HTR-8/SVneo (cell line): Measurements from ENCODE around the gene KRT15.

Experiments used
- DNase-seq: peaks from one replicate; pipeline ENCODE4 v3.0.0; 2011; ENCODE audit warnings: low spot score, mixed read lengths; ENCODE audit not compliant: insufficient read length
- FAIRE-seq: peaks from 2 replicates; lab custom pipeline; 2011; peaks lifted over from hg19 to GRCh38; lab: Jason Lieb, UNC

The KRT15 gene

DNA sequence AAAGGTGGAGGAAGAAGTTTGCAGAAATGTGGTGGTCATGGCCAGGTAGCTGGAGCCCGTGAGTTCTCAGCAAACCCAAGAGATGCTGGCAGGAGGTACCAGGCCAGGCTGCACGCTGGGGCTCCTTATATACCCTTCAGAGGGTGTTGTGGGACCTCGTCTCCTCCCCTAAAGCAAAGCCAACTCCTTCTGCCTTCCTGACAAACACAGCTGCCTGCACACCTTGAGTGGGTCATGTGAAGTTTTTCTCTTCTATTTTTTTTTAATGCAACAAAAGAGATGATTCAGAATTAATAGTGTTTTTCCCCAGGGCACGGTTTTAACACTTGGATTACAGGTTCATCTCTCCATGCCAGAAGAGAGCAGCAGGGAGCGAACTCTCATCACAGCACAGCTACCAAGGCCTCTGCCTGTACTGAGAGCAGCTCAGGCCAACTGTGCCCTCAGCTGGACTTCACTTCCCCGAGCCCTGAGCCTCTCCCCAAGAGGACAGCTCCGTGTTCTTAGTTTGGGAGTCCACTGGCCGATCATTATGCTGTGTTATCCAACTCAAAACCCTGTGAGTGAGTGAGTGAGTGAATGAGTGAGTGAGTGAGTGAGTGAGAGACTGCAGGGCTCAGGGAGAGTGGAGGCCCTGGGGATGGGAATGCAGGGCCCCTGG, at the start of gene KRT15:
TSS of gene KRT15 (minus strand) at position 102 of the 661 bp plus-strand sequence. CDS start at position 39, 63 bp downstream.
- DNase-seq (no peak), FAIRE-seq (no peak)

DNA sequence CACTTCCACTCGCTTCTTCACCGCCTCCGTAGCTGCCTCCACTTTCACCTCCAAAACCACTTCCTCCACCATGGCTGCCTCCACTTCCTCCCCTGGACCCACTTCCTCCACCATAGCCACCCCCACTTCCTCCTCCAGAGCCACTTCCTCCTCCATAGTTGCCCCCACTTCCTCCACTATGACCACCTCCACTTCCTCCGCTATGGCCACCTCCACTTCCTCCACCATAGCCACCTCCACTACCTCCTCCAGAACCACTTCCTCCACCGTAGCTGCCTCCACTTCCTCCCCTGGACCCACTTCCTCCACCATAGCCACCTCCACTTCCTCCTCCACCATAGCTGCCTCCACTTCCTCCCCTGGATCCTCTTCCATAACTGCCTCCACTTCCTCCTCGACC, 48.6 kb upstream of the KRT15 start:
- FAIRE-seq, result peak; percentile 48
- DNase-seq, result no peak

DNA sequence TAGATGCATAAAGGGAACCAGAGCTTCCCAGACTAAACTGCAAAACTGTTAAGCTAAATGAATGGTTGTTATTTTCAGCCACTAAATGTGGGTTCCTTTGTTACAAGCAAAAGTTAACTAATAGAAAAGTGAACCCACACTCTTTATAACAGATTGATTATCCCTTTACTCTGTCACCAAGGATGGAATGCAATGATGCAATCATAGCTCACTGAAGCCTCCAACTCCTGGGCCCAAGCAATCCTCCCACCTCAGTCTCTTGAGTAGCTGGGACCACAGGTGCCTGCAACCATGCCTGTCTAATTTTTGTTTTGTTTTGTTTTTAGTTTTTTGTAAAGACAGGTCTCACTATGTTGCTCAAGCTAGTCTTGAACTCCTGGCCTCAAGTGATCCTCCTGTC, 46.6 kb upstream of the KRT15 start:
- DNase-seq (no peak), FAIRE-seq (no peak)

DNA sequence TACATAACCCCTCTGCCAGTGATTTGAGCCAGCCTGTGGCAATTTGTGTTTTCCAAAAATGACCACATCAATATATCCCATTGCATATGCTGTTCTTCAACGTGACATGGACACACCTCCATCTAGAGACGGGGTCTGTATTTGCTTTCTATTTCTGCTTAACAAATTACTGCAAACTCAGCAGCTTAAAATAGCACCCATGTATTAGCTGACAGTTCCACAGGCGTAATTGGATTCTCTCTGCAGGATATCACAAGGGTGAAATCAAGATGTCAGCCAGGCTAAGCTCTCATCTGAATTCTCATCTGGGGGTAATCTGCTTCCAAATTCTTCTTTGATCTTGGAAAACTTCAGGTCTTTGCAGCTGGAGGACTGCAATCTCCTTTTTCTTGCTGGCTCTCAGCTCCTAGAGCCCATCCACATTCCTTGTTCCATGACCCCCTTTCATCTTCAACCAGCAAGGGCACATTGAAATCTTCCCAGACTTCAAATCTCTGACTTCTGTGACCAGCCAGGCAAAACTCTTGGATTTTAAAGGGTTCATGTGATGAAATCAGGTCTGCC, 45.0 kb upstream of the KRT15 start:
- DNase-seq (no peak), FAIRE-seq (no peak)

DNA sequence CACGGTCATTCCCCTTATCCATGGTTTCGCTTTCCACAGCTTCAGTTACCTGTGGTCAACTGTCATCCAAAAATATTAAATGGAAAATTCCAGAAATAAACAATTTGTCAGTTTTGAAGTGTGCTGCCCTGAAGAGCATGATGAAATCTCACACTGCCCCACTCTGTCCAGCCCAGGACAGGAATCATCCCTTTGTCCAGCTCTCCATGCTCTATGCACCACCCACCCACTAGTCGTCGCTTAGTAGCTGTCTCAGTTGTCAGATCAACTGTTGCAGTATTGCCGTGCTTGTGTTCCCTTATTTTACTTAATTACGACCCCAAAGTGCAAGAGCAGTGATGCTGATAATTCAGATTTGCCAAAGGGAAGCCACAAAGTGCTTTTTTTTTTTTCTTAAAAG, 42.9 kb upstream of the KRT15 start:
- no peak for DNase-seq
- peak; percentile 13 for FAIRE-seq

DNA sequence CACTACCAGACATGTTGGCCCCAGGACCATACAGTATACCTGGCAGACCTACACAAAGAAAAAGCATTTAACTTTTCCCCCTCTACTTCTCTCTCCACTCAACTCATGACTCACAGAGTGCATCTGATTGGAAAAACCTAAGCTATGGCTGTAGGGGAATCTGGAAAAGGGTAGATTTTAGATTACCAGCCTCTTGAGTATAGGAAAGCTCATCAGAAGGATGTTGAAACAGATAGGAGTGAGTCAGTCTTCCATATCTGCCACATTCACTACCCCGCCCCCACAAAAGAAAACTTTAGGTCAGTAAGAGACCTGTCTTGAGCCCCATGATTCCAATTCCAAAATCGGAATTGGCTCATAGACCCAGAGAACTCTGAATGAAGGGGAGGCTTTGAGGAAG, 40.9 kb upstream of the KRT15 start:
- DNase-seq (no peak), FAIRE-seq (no peak)

DNA sequence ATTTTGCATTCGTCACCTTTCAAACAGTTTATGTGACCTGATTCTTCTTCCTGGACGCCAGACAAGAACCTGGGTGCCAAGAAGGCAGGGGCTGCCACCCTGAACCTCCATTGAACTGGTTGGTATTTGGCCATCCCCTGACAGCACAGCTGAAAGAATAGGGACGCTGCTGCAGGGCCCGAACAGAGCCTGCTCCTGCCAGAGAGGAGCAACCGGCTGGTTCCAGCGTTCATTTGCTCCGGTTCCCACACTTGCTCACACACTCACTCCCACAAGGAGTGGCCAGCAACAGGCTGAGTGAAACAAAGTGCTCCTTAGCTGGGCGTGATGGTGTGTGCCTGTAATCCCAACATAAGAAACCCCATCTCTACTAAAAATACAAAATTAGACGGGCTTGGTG, 38.2 kb upstream of the KRT15 start:
- no peak for FAIRE-seq

DNA sequence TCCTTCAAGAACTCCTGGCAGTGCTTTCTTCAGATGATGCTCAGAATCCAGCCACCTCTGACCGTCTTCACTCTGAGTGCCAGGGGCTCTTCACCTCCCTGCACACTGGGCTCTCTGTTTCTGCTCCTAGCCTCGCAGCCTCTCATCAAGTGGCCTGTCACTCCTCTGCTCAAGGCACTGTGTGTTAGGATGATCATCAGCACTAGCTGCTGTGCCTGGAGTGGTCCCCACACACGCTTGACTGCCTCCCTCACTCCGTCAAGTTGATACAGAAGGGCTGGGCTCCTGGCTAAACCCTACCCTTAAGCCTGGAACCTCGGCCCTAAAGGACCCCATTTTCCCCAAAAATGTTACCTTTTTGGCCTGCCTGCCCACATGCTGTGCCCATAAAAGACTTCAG, 37.6 kb upstream of the KRT15 start:
- peak; percentile 69 for FAIRE-seq
- DNase-seq, result no peak

More for the DNA sequence above, 38.2 kb upstream of the KRT15 start:
- no peak for DNase-seq

DNA sequence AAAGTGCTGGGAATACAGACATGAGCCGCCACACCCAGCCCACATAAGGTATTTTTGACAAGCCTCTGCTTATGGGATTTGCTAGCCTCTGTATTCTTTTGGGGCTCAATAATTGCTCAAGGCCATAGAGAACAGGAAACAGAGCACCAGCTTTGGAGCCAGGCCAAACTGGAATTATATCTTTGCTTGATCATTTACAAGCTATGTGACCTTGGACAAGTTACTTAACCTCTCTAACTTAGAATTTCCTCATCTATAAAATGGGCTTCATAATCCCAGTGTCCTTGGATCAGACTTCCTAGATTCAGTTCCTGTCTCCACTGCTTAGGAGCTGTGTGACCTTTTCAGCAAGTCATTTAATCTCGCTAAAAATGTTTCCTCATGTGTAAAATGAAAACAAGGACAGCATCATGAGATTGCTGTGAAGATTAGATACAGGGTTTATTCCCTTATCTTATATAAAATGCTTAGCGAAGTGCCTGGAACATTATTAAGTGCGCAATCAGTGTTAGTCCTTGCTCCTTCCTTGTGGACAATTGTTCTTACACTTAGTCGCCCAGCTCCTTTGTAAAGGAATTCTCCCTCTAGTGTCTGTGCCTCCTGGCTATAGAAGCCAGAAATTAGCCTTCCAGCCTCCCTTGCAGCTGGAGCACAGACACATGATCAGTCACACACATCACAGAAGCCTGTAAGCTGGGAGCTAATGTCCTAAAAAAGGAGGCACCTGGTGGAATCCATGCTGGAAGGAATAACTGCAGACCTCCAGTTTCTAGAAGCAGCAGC, 36.6 kb upstream of the KRT15 start:
- peak; percentile 26 for FAIRE-seq
- no peak for DNase-seq

DNA sequence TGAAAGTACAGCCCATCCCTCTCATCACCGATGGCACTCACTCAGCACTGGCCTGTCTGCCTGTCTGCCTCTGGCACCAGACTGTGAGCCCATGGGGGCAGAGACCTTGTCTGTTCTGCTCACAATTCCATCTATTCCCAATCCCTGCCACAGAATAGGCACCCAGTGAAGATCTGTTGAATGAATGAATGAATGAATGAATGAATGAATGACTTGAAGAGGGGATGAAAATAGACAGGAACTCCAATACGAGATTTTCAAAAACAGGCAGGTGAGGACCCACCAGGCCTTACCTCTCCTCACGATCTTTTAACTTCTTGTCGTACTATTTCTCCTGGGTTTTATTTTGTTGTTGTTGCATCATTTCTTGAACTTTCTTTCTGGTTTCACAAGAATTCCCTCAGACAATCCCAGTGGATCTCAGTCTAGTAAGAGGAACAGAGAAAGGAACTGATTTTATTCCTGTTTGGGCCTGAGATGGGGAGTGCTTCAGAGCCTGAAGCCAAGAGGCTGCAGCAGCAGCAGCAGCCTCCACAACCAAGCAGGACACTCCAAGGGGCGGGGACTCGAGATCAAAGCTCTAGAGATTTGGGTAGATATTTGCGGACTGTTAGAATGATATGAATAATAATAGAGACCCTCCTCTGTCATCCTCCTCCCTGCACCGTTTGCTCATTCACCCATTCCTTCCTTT, 35.4 kb upstream of the KRT15 start:
- DNase-seq, result no peak
- FAIRE-seq, result no peak

DNA sequence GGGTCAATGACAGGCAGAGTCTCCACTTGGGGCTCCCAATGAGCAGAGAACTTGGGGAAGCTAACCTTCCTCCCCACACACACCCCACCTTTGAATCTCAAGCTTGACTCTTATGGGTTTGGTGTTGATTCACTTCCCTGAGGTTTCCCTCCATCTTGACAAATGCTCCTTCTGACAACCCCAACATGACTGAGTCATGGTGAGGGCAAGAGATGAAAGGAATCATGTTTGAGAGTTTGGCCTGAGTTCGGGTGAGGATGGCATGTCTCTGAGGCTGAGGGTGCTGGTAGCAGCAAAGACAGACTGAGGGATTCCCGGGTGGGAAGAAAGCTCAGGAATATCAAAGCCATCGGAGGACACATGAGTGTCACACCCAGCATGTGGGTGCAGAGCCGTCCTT, 34.5 kb upstream of the KRT15 start:
- no peak for DNase-seq
- no peak for FAIRE-seq

DNA sequence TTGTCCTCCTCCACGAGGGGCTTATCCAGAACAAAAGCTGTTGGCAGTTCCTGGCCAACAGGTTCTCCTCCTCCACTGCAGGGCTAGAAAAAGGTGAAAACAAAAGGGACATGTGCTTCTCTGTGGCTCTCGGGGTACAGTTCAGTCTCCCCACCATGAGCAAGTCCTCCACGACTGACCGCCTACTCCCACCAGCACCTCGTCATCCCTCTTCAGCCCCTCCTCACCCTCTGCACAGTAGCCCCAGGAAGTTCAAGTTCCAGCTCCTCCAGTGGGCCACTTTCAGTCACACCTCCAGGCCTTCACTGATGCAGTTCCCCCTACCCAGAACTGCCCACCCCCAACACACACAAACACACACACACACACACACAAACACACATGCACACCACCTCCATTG, 33.8 kb upstream of the KRT15 start:
- FAIRE-seq (peak; percentile 79), DNase-seq (no peak)

DNA sequence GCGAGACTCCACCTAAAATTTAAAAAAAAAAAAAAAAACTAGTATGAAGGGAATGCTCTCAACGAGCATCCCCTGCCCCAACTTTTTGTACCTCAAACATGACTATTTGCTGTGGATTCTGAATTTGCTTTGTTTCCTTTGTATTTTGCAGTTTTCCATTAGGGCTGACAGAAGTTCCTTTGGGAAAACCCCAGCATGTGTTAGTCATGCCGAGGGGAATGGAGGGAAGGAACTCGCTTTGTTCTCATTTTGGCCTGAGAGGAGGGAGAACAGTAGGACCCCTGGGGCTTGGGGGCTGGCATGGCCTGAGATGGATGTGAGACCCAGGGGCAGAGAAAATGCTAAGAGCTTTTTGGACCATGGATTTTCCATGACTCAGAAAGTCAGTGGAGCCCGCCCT, 32.7 kb upstream of the KRT15 start:
- DNase-seq (no peak), FAIRE-seq (no peak)

DNA sequence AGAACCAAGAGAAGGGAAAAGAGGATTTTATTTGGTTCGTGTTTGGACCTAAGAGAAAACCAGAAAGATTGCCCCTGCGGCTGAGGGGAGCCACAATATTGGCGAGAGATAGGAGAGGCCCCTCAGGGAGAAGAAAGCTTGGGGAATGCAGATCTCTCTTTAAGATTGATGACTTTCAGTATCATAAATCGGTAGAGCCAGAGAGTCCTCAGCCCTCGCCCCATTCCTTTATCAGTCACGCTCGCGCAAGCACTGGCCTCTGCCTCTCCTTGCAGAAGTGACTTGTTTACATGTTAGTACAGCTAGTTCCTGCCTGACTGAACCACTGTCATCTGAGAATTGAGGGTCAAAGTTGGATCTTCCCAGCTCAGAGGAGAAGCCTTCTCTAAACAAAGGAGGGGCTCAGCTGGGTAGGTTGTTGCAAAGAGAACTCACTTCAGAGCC, 30.9 kb upstream of the KRT15 start:
- FAIRE-seq (no peak), DNase-seq (no peak)

DNA sequence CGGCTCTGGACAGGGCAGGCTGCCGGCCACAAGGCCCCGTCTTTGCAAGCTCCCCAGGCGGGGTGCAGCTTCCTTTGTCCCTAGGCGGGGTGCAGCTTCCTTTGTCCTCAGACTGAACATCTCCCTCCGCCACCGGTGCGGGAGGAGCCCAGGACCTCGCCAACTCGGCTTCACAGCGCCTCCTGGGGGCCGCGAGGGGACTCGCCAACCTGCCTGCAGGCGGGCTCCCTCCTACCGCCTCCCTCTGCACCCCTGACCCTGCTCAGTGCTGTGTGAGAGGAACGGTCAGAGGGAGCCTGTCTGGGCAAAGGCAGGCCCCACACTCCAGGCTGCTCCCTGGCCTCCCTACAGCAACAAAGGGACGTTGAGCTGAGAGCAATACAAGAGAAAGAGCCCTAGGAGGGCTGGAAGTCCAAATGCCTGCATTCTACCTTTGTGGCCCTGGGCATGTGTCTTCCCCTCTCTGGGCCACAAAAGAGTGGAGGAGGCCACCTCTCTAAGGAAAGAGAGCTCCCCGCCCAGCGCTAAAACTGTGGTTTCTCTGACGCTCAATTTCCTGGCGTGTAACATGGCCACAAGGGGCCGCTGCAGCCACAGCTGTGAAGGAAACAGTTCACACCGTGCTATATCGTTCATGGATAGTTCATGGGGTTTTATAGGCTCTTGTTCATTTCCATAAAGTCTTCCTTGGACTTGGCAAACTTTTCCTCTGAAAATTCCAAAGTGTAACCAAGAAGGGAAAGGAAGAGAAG, 30.3 kb upstream of the KRT15 start:
- peak; percentile 76 for FAIRE-seq
- peak; percentile 83 for DNase-seq

DNA sequence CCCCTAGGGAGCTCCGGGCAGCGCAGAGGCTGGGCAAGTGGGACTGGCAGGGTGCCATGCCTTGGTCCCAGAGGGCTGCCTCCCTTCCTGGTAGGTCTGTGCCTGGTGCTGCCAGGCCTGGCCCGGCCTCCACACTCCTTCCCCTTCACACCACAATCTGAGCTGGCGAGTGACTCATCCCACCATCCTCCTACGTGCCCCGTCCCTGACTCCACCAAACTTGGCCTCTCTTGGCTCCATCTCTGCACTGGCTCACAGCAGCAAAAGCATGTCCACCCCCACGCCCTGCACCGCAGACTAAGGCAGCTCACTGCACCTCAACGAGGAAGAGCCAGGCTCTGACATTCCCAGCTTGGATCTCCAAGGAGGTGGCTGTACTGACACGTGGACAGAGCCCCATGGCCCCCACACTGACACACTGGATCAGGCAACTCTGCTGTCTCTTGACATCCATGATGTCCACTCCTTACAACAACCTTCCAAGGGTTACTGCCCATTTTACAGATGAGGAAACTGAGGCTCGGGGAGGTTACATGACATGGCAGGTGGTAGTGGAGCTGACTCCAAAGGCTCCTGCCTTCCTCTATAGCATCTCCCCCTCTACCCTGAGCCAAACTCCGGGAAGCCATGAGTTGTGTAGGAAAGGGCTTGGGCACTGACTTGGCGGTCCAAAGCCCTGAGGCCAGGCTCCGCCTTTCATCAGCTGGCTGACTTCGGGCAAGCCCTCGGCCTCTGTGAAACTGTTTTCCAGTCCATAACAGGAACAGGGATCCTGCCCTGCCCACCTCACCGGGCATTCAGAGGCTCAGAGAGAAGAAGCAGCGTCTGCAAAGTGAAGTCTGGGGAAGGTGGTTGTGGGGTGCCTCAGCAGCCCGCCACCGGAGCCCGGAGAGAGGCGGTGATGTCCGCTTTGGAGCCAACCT, 29.5 kb upstream of the KRT15 start:
- DNase-seq, result peak; percentile 93
- peak; percentile 99 for FAIRE-seq

DNA sequence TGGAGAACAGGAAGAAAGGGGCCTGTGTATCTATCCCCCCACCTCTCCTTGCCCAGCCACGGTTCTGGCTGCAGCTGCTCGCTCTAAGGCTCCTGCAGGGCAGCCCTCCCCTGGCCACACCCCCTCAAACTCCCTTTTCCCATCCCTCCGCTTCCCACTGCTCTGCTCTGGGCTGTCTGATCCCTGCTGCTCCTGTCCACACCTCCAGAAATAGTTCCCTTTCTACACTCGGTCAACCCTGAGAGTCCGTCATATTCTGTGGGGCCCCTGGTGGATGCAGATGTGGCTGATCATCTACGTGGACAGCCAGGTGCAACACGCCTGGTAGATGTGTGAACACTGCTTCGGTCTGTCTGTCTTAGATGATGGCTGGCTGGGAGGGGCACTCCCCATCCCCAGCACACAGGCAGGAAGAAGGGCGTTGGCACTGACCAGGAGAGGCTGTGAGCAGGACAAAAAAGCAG, 28.7 kb upstream of the KRT15 start:
- no peak for DNase-seq
- FAIRE-seq, result no peak

DNA sequence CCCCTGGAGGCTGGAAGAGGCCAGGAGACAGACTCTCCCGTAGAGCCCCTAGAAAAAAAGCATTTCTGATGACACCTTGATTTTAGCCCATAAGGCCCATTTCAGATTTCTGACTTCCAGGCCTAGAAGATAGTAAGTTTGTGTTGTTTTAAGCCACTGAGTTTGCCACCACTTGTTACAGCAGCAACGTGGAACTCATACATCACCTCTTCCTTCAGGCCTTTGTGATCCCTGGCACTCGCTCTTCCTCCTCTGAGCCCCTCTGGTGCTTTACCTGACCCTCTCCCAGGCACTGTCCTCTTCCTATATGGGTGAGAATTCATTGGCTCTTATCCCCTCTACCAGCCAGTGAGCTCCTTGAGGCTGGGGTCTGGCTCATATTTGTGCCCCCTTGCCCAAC, 28.1 kb upstream of the KRT15 start:
- DNase-seq (no peak), FAIRE-seq (no peak)

DNA sequence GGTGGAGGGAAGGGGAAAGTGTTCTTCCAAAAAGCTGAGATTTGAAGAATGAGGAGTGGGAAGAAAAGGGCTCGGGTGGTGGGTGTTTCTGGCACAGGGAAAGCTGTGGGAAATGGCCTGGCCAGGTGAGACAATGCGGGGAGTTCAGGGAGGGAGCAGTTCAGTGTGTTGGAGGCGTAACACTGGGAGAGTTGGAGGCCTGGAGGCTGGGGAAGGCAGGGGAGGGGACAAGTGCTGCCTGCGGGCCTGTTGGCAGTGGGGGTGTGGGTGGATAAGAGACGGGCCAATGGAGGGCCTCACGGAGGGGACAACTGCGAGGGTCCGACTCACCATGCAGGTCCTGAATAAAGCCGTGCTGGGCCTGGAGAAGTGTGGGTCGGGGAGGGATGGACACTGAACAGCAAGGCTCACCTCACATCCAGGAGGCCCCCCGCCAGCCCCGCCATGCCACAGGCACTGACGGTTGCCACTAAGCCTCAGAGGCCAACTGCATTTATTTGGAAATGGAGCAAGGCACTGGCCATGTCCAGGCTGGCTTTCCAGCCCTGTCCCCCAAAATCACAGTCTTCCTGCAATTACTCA, 27.2 kb upstream of the KRT15 start:
- DNase-seq (no peak), FAIRE-seq (peak; percentile 20)
